Choroid plexus epithelial cell (primary cell): ENCODE measurements around the gene NYAP2.

ENCODE experiments used
- DNase-seq: peaks from one replicate; pipeline ENCODE4 v3.0.0-alpha.2; 2010; ENCODE audit warnings: low read depth
- H3K4me3 ChIP-seq: 2 replicates; pipeline ENCODE4 v1.5.1; 2011; ENCODE audit warnings: low read depth, mild to moderate bottlenecking, control low read depth, low read length, moderate library complexity
- CTCF ChIP-seq: conservative IDR thresholded peaks from 2 replicates; pipeline ENCODE4 v1.5.1; 2011; ENCODE audit warnings: low read depth, mild to moderate bottlenecking, control low read depth, inconsistent platforms, low read length, moderate library complexity

The NYAP2 gene

DNA sequence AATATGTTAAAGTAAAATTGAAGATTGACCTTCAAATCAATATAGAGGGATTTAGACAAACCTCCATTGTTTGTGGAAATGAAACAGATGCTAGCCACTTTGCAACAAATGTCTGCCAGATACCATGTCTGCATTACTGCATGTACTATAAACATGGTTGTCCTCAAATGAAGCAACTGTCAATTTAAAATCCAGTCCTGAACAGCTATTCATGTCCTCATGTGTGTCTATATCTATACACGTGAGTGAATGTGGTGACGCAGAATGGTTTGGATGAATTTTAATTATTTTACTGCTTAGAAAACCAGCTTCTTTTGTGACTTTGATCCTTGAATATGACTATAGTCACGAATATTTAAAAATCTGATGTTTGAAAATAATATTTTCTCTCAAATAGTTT, 71.5 kb downstream of the NYAP2 start:
- no peak for TF ChIP-seq CTCF
- no peak for DNase-seq
- no peak overlapping the region for H3K4me3 ChIP-seq

- H3K4me3 ChIP-seq: no peak overlapping the region
- DNase-seq: no peak
- TF ChIP-seq CTCF: no peak
Observed at GRCh38 chr2:225471482-225471881, 72.0 kb downstream of the NYAP2 start.

- DNase-seq: no peak
- H3K4me3 ChIP-seq: no peak overlapping the region
- no peak for TF ChIP-seq CTCF
Observed at GRCh38 chr2:225472161-225472560, 72.7 kb downstream of the NYAP2 start.

DNA sequence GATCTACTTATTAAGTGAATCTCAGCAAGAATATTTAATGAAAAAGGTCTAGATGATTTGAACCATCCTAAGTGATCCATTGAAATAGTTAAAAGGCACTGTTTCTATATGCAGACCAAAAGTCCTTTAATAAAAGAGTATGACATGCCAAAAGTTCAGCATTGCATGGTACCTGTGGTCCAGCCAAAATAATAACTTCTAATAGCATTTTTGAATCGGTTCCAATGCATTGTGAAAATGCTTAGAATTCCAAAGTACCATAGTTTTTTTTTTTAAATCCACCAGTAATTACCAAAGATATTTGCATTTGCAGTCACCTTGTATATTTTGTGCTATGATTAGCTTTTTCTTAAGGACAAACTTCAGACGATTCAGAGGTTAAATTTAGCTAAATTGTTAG, 79.9 kb downstream of the NYAP2 start:
- no peak for TF ChIP-seq CTCF
- H3K4me3 ChIP-seq: no peak overlapping the region
- no peak for DNase-seq

- H3K4me3 ChIP-seq: no peak overlapping the region
- DNase-seq: no peak
- no peak for TF ChIP-seq CTCF
Observed at GRCh38 chr2:225484751-225485150, 85.2 kb downstream of the NYAP2 start.

- no peak for DNase-seq
- H3K4me3 ChIP-seq: no peak overlapping the region
- no peak for TF ChIP-seq CTCF
Observed at GRCh38 chr2:225486236-225486635, 86.7 kb downstream of the NYAP2 start.

- no peak for TF ChIP-seq CTCF
- no peak for DNase-seq
- no peak overlapping the region for H3K4me3 ChIP-seq
Observed at GRCh38 chr2:225487878-225488416, 88.4 kb downstream of the NYAP2 start.
